Ovary (tissue), 3 donors: ENCODE data around the gene MECP2.

Source experiments
- CTCF ChIP-seq, 3 donors: fragments of 450-650 bp in 2 of 3; fragments of 200-600 bp in 1 of 3; IDR thresholded peaks; one replicate each; pipeline versions ENCODE4 v1.5.1 to v1.8.0; 2016 to 2022; ENCODE audit warnings: antibody characterized with exemption in 3 of 3, mild to moderate bottlenecking in 1 of 3
- POLR2A ChIP-seq: fragments of 450-650 bp; IDR thresholded peaks from one replicate; pipeline ENCODE4 v1.6.1; 2017; ENCODE audit warnings: antibody characterized with exemption, mild to moderate bottlenecking, moderate library complexity
- donor health status: DM: no; HTN: no; CAD: no.

GRCh38 chrX:154026136-154027021 is 71.1 kb downstream of the MECP2 start:
- TF ChIP-seq CTCF (IDR thresholded peaks at IDR 0.05) (no peak), POLR2A (no peak)
